OCI-LY3 (cell line): ENCODE results near the gene FRMD4B.

Source experiments
- H2AFZ ChIP-seq: fragments of 200-600, 300-600 bp; shearing (Covaris generic); 2 replicates; pipeline ENCODE4 v1.6.0; 2014; ENCODE audit warnings: antibody characterized with exemption, low read depth, low read length
- H3K27ac ChIP-seq: fragments of 200-600, 300-600 bp; sonication (generic); 2 replicates; pipeline ENCODE4 v1.5.1; 2014; ENCODE audit warnings: mild to moderate bottlenecking, low read length, moderate library complexity, mixed read lengths
- H3K27me3 ChIP-seq: fragments of 200-600, 300-600 bp; sonication (generic); 2 replicates; pipeline ENCODE4 v1.6.1; 2014; ENCODE audit warnings: low read depth, low read length, mixed read lengths
- H3K36me3 ChIP-seq: fragments of 200-600, 300-600 bp; sonication (generic); replicated peaks from 2 replicates; pipeline ENCODE3; 2014; ENCODE audit warnings: low read depth, low read length, mixed read lengths
- H3K4me1 ChIP-seq: fragments of 300-600, 200-600 bp; sonication (generic); 2 replicates; pipeline ENCODE4 v1.6.1; 2014; ENCODE audit warnings: low read length, mixed read lengths
- H3K4me2 ChIP-seq: fragments of 200-600, 300-600 bp; sonication (generic); 2 replicates; pipeline ENCODE4 v1.6.1; 2014; ENCODE audit warnings: low read length, mixed read lengths
- H3K4me3 ChIP-seq: fragments of 300-600, 200-600 bp; sonication (generic); 2 replicates; pipeline ENCODE4 v1.5.1; 2014; ENCODE audit warnings: antibody characterized with exemption, mild to moderate bottlenecking, low read length, moderate library complexity
- H3K79me2 ChIP-seq: fragments of 300-600, 200-600 bp; shearing (Covaris generic); 2 replicates; pipeline ENCODE4 v1.6.1; 2014; ENCODE audit warnings: mild to moderate bottlenecking, low read length, mixed read lengths
- H3K9ac ChIP-seq: fragments of 300-600, 200-600 bp; shearing (Covaris generic); 2 replicates; pipeline ENCODE4 v1.6.0; 2014; ENCODE audit warnings: mild to moderate bottlenecking, low read length, moderate library complexity
- H3K9me3 ChIP-seq: fragments of 200-600, 300-600 bp; shearing (Covaris generic); 2 replicates; pipeline ENCODE4 v1.6.1; 2014; ENCODE audit warnings: low read length, mixed read lengths; ENCODE audit not compliant: insufficient read depth
- H4K20me1 ChIP-seq: fragments of 200-600, 300-600 bp; sonication (generic); 2 replicates; pipeline ENCODE4 v1.6.1; 2016; ENCODE audit warnings: low read length, mixed read lengths; ENCODE audit not compliant: insufficient read depth
- EZH2phosphoT487 ChIP-seq: fragments of 200-600 bp; shearing (Covaris generic); IDR thresholded peaks from 2 replicates; pipeline ENCODE4 v1.6.1; 2018; ENCODE audit warnings: antibody characterized with exemption, mixed run types, low read depth
- TF ChIP-seq, protein P1 (sequence below): fragments of 200-600, 300-600 bp; sonication (generic); IDR thresholded peaks from 2 replicates; pipeline ENCODE4 v1.5.1; 2014; ENCODE audit warnings: antibody characterized with exemption, low read length, low read depth

Gene FRMD4B

DNA sequence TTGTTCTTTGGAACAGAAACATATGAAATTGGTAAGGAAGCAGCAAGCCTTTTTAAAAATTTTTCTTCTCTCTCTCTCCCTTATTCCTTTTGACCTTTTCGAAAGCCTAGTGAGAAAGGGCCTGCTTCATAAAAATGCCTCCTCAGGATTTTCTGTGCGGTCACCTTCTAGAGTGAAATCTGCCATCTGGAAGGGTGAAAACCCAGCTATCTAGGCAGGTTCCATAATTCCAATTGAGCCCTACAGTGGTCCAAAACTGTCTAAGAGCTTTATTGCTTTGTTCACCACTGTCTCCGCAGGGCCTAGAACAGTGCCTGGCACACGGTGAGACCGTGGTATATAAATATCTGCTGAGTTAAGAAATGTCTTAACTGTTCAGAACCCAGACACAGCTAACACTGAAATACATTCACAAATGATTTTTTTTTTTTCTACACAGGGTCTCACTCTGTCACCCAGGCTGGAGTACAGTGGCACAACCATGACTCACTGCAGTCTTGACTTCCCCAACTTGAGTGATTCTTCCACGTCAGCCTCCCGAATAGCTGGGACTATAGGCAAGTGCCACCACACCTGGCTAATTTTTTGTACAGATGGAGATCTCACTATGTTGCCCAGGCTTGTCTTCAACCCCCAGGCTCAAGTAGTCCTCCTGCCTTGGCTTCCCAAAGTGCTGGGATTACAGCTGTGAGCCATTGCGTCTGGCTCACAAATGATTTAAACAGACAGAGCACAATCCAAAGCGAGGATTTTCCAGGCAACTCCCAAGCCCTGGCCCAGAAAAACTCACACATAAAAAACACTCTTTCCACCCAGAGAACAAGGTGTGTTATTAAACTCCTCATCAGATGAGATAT lies 64.4 kb downstream of the FRMD4B start:
- no peak overlapping the region for H3K27ac ChIP-seq
- no peak for TF ChIP-seq EZH2phosphoT487
- TF ChIP-seq, protein P1, sequence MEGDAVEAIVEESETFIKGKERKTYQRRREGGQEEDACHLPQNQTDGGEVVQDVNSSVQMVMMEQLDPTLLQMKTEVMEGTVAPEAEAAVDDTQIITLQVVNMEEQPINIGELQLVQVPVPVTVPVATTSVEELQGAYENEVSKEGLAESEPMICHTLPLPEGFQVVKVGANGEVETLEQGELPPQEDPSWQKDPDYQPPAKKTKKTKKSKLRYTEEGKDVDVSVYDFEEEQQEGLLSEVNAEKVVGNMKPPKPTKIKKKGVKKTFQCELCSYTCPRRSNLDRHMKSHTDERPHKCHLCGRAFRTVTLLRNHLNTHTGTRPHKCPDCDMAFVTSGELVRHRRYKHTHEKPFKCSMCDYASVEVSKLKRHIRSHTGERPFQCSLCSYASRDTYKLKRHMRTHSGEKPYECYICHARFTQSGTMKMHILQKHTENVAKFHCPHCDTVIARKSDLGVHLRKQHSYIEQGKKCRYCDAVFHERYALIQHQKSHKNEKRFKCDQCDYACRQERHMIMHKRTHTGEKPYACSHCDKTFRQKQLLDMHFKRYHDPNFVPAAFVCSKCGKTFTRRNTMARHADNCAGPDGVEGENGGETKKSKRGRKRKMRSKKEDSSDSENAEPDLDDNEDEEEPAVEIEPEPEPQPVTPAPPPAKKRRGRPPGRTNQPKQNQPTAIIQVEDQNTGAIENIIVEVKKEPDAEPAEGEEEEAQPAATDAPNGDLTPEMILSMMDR, result no peak
- H3K4me2 ChIP-seq, result no peak overlapping the region

DNA sequence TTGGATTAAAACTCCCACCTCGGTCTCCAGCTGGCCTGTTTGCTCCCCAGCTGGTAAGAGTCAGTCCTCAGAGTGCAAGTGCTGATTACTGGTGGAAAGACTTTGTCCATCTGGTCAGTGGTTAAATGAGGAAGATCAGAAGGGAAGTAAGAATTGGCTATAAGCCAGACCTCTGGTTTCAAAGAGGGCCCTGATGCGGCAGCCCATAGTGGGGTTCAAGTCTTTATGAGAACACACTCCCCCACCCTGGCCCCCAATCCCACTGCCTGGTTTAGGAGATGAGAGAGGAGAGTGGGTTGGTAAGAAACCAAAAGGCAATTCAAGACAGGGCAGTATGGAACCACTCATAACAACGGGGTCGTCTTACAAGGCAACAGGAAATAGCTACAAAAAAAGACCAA lies 65.0 kb downstream of the FRMD4B start:
- no peak overlapping the region for H3K9ac ChIP-seq
- H3K4me2 ChIP-seq, result no peak overlapping the region
- H2AFZ ChIP-seq, result no peak overlapping the region
- no peaks in the 10 kb centered on the region for H3K9me3 ChIP-seq
- H3K4me3 ChIP-seq, result no peak overlapping the region
- H3K27ac ChIP-seq, result no peak overlapping the region
- TF ChIP-seq, protein P1, result no peak
- TF ChIP-seq EZH2phosphoT487, result no peak
- no peaks in the 10 kb centered on the region for H3K27me3 ChIP-seq
- H3K79me2 ChIP-seq, result no peaks in the 10 kb centered on the region
- H3K4me1 ChIP-seq, result peaks cover 4% of the 10 kb centered on the region; the same call in 1 of the 2 replicates
- H4K20me1 ChIP-seq, result no peaks in the 10 kb centered on the region
- no peaks in the 10 kb centered on the region for H3K36me3 ChIP-seq

More for the DNA sequence above, 64.4 kb downstream of the FRMD4B start:
- Histone ChIP-seq H3K4me1 (peaks cover 8% of the 10 kb centered on the region), H3K9me3 (no peaks in the 10 kb centered on the region), H3K79me2 (no peaks in the 10 kb centered on the region), H4K20me1 (no peaks in the 10 kb centered on the region), H2AFZ (no peak overlapping the region), H3K4me3 (no peak overlapping the region), H3K36me3 (no peaks in the 10 kb centered on the region), H3K27me3 (no peaks in the 10 kb centered on the region), H3K9ac (no peak overlapping the region)

DNA sequence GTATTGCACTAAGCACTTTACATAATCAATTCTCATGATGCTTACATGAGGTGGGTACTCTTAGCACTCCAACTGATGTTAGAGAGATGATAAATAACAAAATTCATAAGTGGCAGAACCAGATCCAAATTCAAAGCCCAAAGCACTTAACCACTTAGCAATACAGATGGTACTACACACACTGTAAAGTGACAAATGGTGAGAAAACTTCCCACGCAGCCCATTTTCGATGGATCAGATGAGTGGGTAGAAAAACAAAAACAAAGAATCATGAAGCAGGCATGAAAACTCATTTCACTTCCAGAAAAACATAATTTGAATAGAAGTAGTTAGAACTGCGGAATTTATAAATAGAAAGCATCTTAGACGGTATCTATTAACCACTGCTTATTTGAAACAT lies 66.2 kb downstream of the FRMD4B start:
- H3K36me3 ChIP-seq, result no peaks in the 10 kb centered on the region
- no peak overlapping the region for H3K9ac ChIP-seq
- no peak overlapping the region for H3K4me2 ChIP-seq
- TF ChIP-seq, protein P1, result no peak
- TF ChIP-seq EZH2phosphoT487, result no peak
- H3K9me3 ChIP-seq, result no peaks in the 10 kb centered on the region
- H3K79me2 ChIP-seq, result no peaks in the 10 kb centered on the region
- H4K20me1 ChIP-seq, result no peaks in the 10 kb centered on the region
- H3K27ac ChIP-seq, result no peak overlapping the region
- H2AFZ ChIP-seq, result no peak overlapping the region
- H3K27me3 ChIP-seq, result no peaks in the 10 kb centered on the region
- H3K4me1 ChIP-seq, result peaks cover 3% of the 10 kb centered on the region; the same call in 1 of the 2 replicates
- H3K4me3 ChIP-seq, result no peak overlapping the region

DNA sequence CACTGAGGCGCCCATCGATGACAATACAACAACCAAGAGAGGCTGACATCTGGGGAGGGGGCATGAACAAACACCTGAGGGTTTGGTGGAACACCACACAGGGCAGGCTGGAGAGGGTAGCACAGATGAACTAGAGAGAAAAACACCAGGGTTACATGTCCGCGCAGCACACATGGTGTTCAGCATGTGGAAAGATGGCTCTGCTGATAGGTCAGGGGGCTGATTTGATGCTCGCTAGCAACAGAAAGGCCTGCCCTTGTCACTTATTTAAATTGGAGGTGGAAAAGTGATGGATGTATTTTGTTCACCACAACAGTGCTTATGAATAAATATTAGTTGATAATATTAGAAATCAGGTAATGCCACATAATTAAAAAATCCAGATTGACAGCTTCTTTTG lies 67.5 kb downstream of the FRMD4B start:
- Histone ChIP-seq H3K27me3 (no peaks in the 10 kb centered on the region), H3K36me3 (no peaks in the 10 kb centered on the region), H3K9me3 (no peaks in the 10 kb centered on the region), H3K4me1 (no peaks in the 10 kb centered on the region), H2AFZ (no peak overlapping the region), H3K79me2 (no peaks in the 10 kb centered on the region), H3K4me3 (no peak overlapping the region), H3K9ac (no peak overlapping the region), H3K4me2 (no peak overlapping the region), H3K27ac (no peak overlapping the region), H4K20me1 (no peaks in the 10 kb centered on the region)
- no peak for TF ChIP-seq EZH2phosphoT487
- TF ChIP-seq, protein P1, result no peak
